GM12875 (cell line): ENCODE measurements around the gene CSTPP1.

Source experiments
- H3K4me3 ChIP-seq: one replicate; pipeline ENCODE4 v1.5.1; 2011; ENCODE audit warnings: low read depth, low read length, control low read depth
- CTCF ChIP-seq: IDR thresholded peaks from 2 replicates; pipeline ENCODE4 v1.5.1; 2011; ENCODE audit warnings: low read depth, mild to moderate bottlenecking, control low read depth, inconsistent platforms, low read length, moderate library complexity, borderline replicate concordance; ENCODE audit not compliant: insufficient read depth

CSTPP1 gene

GRCh38 chr11:47164321-47164720, 227.8 kb downstream of the CSTPP1 start:
- TF ChIP-seq CTCF: no peak
- H3K4me3 ChIP-seq: no peak overlapping the region

- H3K4me3 ChIP-seq: no peak overlapping the region
- no peak for TF ChIP-seq CTCF
Measured at GRCh38 chr11:47165253-47165840, 228.8 kb downstream of the CSTPP1 start.

GRCh38 chr11:47166368-47166767, 229.8 kb downstream of the CSTPP1 start:
- no peak for TF ChIP-seq CTCF
- H3K4me3 ChIP-seq: no peak overlapping the region

- TF ChIP-seq CTCF: no peak
- no peak overlapping the region for H3K4me3 ChIP-seq
Measured at GRCh38 chr11:47171061-47171838, 234.7 kb downstream of the CSTPP1 start.

- TF ChIP-seq CTCF: no peak
- H3K4me3 ChIP-seq: no peak overlapping the region
Measured at GRCh38 chr11:47171856-47172255, 235.3 kb downstream of the CSTPP1 start.

GRCh38 chr11:47172740-47173336, 236.3 kb downstream of the CSTPP1 start:
- H3K4me3 ChIP-seq: no peak overlapping the region
- no peak for TF ChIP-seq CTCF
